GM19240 (cell line): ENCODE results near the gene HMGXB4.

ENCODE experiments used
- DNase-seq: peaks from one replicate; pipeline ENCODE4 v3.0.0; 2011; ENCODE audit warnings: low spot score; ENCODE audit not compliant: insufficient read length

HMGXB4 gene

GRCh38 chr22:35310556-35311550 lies 53.6 kb downstream of the HMGXB4 start:
- DNase-seq = no peak

GRCh38 chr22:35311551-35311999 lies 54.3 kb downstream of the HMGXB4 start:
- no peak for DNase-seq

- no peak for DNase-seq
These were observed 55.1 kb downstream of the HMGXB4 start for GRCh38 chr22:35312198-35313059.

DNA sequence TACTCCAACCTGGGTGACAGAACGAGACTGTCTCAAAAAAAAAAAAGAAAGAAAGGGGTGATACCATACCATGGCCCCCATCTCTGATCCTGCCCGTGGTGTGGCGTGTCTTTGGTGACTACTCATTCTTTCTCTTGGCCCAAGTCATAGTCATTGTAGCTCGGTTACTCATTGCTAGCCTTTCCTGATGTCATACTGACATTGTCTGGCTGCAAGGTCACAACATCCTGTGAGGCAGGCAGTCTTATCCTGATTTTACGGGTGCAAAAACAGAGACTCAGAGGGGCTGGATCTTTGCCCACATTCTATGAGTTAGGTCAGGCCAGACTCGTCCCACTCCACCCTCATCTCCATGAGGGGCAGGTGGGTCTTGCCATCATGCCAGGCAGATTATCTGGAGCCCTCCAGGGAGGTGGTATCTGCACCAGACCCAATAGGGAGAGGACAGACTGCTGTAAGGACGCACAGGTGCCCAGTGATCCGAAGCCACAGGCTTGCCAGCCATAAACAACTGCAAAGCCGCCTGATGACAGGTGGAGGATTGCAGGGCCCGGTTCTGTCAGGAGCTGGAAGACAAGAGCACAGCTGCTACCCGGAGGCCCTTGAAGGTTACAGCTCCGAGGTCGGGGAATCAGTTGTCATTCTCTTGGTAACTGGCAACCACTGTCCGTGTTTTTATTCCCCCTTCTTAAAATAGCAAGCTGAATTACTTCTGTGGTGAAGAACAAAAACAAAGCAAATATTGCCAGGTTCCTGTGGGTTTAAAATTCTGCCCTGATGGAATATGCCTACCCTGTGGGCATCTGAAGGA lies 56.2 kb downstream of the HMGXB4 start:
- DNase-seq = no peak

DNA sequence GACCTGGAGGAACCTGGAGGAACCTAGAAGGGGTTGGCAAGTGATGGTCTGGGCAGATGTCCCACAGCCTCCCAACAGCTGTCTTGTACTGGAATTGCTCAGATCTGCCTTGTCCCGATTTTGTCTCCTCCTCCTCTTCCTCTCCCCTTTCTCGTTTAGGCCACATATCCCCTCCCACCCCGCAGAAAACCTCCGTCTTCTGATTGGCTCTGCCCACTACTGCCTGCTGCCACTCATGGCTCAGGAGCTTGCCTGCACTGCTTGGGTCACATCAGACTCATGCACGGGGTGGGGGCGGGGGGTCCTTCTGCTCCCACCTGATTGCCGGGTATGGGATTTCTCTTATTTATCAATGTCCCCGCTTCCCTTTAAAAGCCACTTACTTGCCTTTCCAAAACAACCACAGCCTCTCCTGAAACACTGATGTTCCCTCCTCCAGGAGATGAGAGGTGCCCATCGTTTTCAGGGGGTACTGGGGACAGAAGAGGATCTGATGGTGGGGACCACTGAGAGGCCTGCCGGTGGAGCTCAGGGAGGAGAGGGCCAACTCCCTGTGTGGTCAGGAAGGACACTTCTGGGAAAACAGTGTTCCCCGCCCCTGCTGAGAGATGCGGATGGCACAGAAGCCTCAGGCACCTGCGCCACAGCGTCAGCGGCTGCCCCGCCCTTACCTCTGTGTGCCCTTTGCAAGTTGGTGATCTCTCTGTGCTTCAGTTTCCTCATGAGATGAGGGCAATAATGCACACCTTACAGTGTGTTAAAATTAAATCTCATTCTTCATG lies 57.1 kb downstream of the HMGXB4 start:
- DNase-seq = no peak

- no peak for DNase-seq
These were observed 58.0 kb downstream of the HMGXB4 start for GRCh38 chr22:35315141-35315854.

- no peak for DNase-seq
These were observed 58.8 kb downstream of the HMGXB4 start for GRCh38 chr22:35315855-35316745.

DNA sequence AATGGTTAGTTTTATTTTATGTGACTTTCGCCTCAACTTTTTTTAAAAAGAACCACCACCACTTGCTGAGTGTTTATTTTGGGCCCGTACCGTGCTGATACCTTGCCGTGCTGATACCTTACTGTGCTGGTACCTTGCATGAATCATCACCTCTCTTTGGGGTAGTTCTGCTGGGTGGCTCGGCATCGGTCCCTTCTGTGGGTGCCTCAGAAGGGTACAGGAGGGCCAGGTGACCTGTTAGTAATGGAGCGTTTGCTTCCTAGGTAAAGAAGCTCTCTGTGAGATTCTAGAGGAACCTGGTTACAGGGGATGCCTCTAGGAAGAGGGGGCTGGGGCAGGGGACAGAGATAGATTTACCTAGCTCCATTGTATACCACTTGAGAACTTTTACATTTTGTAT lies 59.5 kb downstream of the HMGXB4 start:
- no peak for DNase-seq

DNA sequence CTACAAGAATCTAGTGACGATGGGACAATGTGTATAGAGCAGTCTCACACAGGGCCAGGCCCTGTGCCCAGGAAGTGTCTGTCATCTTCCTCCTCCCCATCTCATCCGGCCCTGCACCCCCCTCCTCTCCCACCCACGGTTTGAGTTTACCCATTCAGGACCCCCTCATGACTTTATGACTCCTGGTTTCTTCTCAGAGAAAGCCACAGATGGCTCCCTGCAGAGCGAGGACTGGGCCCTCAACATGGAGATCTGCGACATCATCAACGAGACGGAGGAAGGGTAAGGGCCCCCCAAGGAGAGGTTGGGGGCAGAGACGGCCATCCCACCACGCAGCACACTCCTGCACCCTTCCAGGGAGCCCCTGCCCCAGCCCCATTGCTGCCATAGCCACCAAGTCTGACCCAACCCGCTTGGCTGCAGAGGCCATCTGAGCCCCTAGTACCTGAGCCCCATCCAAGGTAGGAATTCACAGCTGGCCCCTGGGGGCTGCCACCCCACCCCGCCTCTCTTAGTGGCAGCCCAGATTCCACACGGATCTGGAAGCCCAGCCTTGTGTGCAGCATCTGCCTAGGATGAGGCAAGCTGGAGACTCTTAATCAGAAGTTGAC lies 60.5 kb downstream of the HMGXB4 start:
- DNase-seq = no peak

GRCh38 chr22:35318346-35319215 lies 61.3 kb downstream of the HMGXB4 start:
- no peak for DNase-seq

GRCh38 chr22:35319244-35319985 lies 62.1 kb downstream of the HMGXB4 start:
- DNase-seq = no peak

DNA sequence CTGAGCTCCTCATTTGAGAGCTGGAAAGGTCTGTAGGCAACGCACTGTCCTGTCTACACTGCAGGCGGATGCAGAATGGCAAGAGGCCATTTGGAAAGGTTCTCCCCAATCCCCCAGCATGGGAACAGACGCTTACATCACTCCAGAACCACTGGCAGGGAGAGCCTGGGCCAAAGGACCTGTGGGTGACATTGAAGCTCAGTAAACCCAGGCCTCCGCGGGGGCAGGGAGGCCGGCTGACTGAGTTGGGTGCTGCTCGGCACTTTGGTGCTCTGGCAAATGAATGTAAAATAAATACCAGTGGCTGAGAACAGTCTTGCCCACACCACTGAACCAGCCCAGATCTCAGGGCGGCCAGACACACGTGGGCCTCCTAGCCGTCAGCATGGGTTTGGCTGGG lies 64.8 kb downstream of the HMGXB4 start:
- DNase-seq = no peak

DNA sequence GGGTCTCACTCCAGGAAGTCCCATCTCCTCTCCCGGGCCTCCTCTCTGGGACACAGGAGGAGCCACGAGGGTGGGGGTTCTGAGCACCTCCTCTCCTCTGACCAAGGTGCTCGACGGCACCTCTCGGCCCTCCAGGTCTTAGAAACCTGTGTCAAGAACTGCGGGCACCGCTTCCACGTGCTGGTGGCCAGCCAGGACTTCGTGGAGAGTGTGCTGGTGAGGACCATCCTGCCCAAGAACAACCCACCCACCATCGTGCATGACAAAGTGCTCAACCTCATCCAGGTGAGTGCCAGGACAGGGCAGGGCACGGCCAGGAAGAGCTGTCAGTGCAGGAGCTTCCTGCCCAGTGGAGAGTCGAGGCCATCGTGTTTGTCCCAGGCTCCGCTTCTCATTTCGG lies 65.6 kb downstream of the HMGXB4 start:
- DNase-seq = no peak

DNA sequence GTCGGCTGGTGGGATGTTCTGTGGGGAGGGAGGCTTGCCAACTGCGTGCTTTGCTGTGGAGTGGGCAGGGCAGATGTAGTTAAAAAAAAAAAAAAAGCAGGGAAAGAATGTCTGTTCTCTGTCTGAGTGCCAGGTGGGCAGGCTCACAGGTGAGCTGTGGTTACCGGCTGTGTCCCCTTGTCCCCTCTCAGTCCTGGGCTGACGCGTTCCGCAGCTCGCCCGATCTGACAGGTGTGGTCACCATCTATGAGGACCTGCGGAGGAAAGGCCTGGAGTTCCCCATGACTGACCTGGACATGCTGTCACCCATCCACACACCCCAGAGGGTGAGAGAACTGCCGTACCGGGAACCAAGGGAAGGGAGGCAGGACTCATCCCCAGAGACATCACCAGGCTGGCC lies 66.0 kb downstream of the HMGXB4 start:
- DNase-seq = no peak

DNA sequence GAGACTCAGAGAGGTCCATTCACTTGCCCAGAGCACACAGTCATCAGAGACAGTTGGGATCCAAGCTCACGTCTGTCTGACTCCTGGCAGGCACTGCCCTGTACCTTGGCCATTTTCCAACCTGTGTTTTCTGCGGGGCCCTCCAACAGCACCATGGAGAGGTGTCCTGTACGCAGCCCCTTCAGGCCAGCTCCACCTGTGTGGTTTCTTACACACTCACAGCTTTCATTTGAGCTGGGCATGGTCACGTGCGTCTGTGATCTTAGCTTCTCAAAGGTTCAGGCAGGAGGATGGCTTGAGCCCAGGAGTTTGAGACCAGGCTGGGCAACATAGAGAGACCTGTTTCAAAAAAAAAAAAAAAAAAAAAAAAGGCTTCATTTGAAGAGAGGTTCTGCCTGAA lies 66.8 kb downstream of the HMGXB4 start:
- DNase-seq = no peak

GRCh38 chr22:35324762-35325161 lies 67.5 kb downstream of the HMGXB4 start:
- DNase-seq = no peak

- no peak for DNase-seq
These were observed 67.9 kb downstream of the HMGXB4 start for GRCh38 chr22:35325209-35325608.
